Right lung (tissue), 5 donors: ENCODE results near the gene SHPK. TPM values are rescaled to one million over a fixed set of nuclear protein-coding genes. Genes with fewer than 3 reads are reported as not detected.

ENCODE experiments used
- DNase-seq, 2 donors: peaks; one replicate each; pipeline ENCODE4 v3.0.0-alpha.2; 2013
- polyA plus RNA-seq, 5 donors: library from polyadenylated mRNA; unstranded; fragments of 120-200 nt; gene quantifications; one replicate each; pipeline versions ENCODE4 v1.2.1 to v1.2.3, GENCODE V29; 2013; ENCODE audit warnings: inconsistent platforms in 1 of 5, low replicate concordance in 1 of 5; ENCODE audit not compliant: insufficient read length in 5 of 5, insufficient read depth in 1 of 5

Gene SHPK
- polyA plus RNA-seq, 5 donors: 11.4 to 14.7 (median 13.3) TPM

DNA sequence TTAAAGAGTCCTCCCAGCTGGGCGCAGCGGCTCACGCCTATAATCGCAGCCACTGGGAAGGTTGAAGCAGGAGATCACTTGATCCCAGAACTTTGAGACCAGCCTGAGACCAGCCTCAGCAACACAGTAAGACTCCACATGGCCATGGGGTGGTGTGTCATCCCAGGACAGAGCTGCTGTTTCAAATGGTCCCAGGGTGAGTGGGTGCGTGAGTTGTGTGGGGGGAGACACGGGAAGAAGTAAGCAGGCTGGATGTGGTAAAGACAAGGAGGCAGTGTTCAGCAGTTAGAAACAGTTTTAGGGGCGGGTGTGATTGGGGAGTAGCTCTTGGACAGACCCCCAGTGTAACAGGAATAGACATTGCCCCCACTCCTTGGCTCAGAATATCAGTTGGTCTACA, 3.8 kb downstream of the SHPK start:
- DNase-seq: no peak

GRCh38 chr17:3630781-3631180, 5.3 kb downstream of the SHPK start:
- no peak for DNase-seq

DNA sequence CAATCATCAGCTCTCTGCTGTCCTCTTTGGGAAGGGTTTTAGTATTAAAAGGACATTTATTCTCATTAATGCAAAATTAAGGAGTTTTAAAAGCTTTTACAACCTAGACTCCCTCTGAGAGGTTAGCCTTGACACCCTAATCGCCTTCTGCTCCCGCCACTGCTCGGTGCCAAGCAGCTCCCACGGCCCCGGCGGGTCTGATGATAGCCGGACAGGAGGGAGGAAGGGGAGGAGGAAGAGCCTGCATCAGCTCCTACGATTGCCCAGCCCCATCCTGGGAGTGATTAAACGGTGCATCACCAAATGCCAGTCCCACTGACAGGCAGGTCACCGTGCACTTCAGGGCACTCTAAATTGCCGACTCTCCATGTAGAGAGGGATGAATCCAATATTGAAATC, 8.3 kb downstream of the SHPK start:
- no peak for DNase-seq

DNA sequence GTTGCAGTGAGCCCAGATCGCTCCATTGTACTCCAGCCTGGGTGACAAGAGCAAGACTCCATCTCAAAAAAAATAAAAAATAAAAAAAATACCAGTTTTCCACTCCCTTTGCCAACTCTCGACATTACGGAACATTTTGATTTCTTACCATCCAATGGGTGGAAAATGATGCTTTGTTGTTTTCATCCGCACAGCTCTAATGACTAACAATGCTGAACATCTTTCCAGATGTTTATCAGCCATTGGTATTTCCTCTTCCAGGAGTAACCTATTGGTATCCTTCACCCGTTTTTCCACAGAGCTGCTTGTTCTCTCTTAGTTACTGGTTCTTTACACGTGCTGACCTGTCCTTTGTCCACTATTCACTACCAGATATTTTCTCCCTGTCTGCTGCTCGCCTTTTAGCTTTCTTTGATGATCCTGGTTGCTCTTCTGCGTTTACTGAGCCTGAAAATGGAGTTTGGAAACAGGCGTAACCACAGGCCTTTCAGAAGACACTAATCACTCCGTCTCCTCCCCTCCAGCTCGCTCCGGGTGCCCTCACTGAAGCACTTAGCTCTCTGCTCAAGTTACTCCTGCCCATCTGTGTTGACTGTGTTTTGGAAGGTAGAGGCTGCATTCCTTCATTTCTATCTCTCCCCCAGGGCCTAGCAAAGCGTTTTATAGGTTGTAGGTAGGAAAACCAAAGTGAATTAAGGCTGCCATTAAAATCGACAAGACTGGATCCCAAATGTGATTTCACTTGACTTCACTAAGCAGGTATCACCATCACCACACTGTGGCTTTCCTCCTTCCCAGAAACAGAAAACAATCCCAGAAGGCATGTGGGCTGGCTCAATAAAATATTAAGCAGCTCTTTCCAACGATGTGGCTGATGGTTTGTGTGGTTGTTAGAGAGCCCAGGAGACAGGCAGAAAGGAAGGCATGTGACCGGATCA, 8.9 kb downstream of the SHPK start:
- no peak for DNase-seq

- no peak for DNase-seq
Observed at GRCh38 chr17:3622977-3623594, 13.0 kb downstream of the SHPK start.

DNA sequence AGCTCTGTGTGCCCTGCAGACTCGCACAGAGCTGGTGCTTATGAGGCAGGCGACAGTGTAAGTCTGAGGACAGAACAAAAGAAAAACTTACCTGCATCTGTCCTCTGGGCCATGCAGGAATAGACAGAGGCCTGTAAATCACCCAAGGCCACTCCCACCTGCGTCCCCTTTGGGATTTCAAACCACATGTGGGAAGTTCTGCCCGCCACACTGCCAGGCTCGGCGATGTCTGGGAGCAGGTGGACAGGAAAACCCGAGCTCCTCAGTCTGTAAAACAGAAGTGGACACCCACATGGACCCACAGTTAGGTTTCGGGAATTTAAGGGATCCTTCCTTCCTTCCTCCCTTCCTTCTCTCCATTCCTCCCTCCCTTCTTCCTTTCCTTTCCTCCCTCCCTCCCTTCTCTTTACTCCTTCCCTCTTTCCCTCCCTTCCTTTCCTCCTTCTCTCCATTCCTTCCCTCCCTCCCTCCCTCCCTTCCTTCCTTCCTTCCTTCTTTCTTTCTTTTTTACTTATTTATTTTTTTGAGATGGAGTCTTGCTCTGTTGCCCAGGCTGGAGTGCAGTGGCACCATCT, 14.8 kb downstream of the SHPK start:
- DNase-seq: no peak

- DNase-seq: no peak
Observed at GRCh38 chr17:3615160-3615870, 20.7 kb downstream of the SHPK start.

DNA sequence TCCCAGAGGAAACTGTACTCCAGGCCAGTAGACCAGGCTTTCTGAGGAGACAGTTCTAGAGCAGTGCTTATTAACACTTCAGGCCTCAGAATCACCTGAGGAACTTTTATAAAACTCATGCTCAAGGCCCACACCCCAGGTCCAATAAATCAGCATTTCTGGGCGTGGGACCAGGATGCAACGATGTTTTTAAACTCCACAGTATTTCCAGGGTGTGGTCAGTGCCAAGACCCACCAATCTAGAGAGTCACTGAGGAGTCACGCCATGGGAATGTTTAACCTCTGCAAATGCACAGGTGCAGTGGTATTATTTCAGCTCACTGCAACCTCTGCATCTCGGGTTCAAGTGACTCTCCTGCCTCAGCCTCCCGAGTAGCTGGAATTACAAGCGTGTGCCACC, 22.9 kb downstream of the SHPK start:
- DNase-seq: no peak

DNA sequence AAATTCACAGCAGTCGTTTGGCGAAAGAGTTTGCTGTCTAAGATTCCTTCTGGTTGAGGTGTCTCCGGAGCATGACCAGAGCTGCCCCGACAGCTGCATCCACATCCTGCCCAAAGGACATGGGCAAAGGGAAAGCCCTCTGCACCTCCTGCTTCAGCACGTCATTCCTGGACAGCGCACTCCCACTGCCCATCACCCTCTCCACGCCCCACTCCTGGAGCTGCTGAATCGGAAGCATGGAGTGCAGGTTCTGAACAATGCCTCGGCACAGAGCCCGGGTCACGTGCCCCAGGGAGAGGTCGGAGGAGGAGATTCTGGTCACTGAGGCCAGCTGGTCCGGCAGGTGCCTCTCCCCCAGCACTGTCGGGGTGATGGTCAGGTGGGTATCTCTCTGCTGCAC, 25.5 kb downstream of the SHPK start:
- no peak for DNase-seq

DNA sequence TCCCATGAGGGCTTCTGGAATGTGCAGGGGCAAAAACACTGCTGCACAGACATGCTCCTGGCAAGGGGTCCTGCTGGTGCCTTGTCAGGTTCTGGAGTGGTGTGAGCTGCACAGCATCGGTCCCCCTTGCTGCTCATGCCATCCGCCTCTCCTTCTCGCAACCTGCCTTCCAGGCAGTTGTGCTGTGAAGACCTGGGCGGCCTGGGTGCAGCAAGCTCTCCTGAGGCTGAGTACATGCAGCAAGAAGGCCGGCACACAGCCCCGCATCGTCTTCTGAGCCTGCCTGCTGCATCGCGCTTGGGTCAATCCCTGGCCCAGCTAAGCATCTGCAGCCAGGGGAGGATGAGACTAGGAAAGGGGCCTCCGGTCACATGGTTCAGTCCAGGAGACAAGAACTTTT, 26.4 kb downstream of the SHPK start:
- DNase-seq: no peak

- no peak for DNase-seq
Observed at GRCh38 chr17:3603870-3604259, 32.2 kb downstream of the SHPK start.

DNA sequence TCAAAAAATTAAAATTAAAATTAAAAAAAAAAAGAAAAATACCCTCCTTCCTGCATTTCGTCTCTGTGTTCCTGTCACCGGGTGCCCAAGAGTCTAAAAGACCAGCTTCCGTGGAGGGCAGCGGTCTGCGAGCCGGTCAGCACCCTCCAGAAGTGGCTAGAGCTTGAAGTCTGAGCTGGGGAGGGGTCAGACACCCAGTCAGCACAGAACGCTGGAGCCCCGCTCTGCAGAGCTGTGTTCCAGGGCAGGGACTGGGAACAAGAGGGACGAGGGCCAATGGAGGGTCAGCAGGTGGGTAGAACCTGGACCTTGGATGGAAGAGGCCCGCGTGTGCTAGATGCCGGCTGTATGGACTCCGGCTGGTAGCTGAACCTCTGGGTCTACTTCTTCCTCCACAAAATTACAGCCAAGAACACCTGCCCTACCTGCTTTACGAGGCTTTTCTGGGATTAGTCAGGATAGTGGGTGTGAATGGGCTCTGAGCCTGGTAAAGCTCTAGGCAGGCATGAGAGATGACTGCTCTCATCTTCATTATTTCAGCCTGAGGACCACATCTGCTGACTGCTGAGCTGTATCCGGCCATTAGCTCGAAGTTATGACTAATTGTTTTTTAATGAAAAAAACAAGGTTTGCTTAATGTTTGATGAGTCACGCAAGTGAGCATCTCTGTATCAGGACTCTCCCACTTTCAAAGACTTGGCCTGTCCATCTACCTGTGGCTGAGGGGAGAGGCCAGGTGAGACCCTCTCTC, 32.8 kb downstream of the SHPK start:
- no peak for DNase-seq

DNA sequence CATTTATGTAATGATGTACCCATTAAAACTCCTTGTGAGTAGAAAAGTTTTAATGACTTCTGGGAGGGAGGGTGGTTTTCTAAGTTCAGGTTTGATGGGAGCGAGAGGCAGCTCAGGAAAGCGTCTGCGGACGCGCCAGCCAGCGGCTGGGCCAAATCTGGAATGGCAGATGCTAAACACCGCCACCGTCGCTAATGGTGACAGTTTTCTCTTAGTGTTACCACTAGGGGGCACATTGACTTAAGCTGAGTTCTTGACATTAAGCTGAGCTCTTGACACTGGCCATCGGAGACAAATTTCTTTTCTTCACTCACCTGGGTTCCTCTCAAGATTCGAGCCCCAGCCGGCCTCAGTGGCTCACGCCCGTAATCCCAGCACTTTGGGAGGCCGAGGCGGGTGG, 33.6 kb downstream of the SHPK start:
- DNase-seq: no peak

DNA sequence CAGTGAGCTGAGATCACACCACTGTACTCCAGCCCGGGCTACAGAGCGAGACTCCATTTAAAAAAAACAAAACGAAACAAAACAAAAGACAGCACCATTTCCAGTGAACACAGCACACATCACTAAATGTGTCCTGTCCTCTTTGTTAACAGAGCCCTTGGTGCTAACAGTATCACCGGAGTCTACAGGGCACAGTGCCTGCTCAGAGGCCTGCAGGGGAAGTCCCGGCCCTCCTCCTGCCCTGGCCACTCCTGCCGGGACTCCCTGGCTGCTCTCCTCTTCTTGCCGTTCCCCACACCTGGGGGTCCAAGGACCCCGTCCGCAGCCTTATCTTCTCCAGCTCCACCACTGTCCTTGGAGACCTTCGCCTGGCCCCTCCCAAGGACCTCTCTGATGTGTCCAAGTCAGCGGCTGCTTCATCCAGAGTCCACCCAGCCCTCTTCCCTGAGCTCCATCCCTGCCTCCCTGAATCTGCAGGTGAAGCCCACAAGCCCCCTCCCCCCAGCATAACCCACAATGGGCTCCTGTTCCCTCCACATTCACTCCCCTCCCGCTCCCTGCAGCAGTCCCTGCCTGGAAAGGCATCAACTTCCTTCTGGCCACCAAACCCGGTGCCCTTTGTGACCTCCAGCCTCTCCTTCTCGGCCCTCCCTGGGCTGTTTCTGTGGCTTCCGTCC, 35.4 kb downstream of the SHPK start:
- DNase-seq: no peak

DNA sequence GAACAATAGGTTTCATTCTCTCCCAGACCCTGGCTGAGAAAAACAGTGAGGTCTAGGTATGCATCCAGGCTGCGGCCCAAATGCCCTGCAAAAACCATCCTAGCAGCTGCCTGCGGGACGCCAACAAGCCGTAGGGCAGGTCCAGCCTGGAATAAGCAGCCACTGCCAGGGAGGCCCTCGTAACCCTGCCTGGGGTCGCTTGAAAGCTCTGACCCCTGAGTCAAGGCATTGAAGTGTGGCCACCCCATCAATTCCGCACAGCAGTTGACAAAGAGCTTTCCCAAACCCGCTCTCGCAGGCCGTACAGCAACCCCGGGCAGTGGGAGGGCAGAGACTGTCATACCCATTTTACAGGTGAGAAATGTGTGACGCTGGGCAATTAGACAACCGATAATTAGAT, 38.0 kb downstream of the SHPK start:
- DNase-seq: no peak

- no peak for DNase-seq
Observed at GRCh38 chr17:3596804-3597464, 39.1 kb downstream of the SHPK start.

DNA sequence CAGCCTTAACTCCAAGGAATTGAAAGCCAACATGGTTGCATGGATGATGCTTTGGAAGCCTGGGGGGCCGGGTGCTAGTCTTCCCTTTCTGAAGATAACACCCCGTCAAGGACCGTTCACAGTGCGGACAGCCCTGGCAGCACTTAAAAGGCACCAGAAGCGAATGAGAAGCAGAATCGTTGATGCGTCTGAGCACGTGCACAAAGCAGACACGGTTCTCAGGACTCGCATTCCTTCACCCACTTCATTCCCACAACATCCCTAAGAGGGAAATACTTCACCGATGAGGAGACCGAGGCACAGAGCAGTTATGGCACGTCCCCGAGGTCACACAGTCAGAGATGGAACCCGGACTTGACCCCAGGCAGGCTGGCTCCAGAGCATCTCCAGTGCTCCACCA, 41.1 kb downstream of the SHPK start:
- no peak for DNase-seq

- peak; percentile 23 to 71 for DNase-seq
Observed at GRCh38 chr17:3594051-3594800, 41.8 kb downstream of the SHPK start.

DNA sequence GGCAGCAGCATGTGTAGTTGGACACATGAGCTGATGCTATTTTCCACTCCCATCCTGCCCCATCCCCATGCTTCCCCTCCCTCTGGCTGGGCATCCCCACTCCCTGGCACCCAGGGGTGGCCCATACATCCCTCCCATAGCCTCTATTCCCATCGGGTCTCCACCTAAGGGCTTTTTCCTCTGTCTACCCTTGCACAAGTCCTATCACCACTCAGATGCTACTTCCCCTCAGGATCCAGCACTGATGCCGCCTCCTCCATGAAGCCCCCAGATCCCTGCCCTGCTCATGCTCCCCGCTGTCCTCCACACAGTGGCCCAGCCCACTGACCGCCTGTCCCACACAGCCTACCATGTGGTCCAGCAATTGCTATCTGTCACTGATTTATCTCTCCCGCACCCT, 42.7 kb downstream of the SHPK start:
- DNase-seq: no peak
